HepG2 (cell line): ENCODE data around the gene CD72. TPM values are rescaled to one million over a fixed set of nuclear protein-coding genes. Genes with fewer than 3 reads are reported as not detected.
"Not testable (repeated sequence)": the region's sequence is repeated elsewhere in the genome, so short reads cannot be mapped to it uniquely, and the experiment has no call there.

Experiments
- ATAC-seq: fragments of 200-7000 bp; cut with Tn5 transposase; 3 replicates; pipeline ENCODE4 v1.9.1; 2020; ENCODE audit warnings: mild to moderate bottlenecking, moderate library complexity
- BruUV-seq: library from RNA; stranded (reverse); fragments of 400-500 nt; replicated peaks from 2 replicates; lab custom pipeline; 2021; lab: Mats Ljungman, UMichigan
- CTCF ChIA-PET: fragments of 300-600 bp; formaldehyde crosslinking; extraction: SDS; loops from one replicate; lab custom pipeline; 2021; ENCODE audit warnings: low total read pairs, inconsistent platforms, low intra/inter-chr PET ratio; lab: Yijun Ruan, JAX
- POLR2A ChIA-PET: fragments of 350-600 bp; sonication (Branson Sonifier 250); formaldehyde crosslinking; loops from one replicate; lab custom pipeline; 2020; ENCODE audit warnings: antibody characterized with exemption, inconsistent platforms; lab: Yijun Ruan, JAX
- DNase-seq: peaks from one replicate; pipeline ENCODE4 v3.0.0-alpha.2; 2015; ENCODE audit warnings: low spot score
- FAIRE-seq: peaks from 3 replicates; lab custom pipeline; 2011; peaks lifted over from hg19 to GRCh38; lab: Jason Lieb, UNC
- H2AFZ ChIP-seq: one replicate; pipeline ENCODE4 v1.6.1; 2011; ENCODE audit warnings: low read length, inconsistent platforms
- H3K27ac ChIP-seq: fragments of 300-600 bp; 3 replicates; pipeline ENCODE4 v1.8.0; 2011; ENCODE audit warnings: mixed run types, mild to moderate bottlenecking, mixed read lengths, low read length, inconsistent platforms; ENCODE audit not compliant: insufficient read depth; ENCODE audit errors: extremely low read length
- H3K27me3 ChIP-seq, 2 experiments: fragments of 200-600 bp in 1 of 2; 2 replicates in 1 of 2; 3 replicates in 1 of 2; pipeline versions ENCODE4 v1.6.0 to v1.8.0; 2011; ENCODE audit warnings: low read length in 2 of 2, mild to moderate bottlenecking in 2 of 2, moderate library complexity in 2 of 2, inconsistent platforms in 1 of 2; ENCODE audit not compliant: insufficient read depth in 2 of 2, control insufficient read depth in 1 of 2
- H3K36me3 ChIP-seq, 2 experiments: fragments of 200-600 bp in 1 of 2; replicated peaks in 1 of 2; 2 replicates in 1 of 2; 3 replicates in 1 of 2; pipeline versions ENCODE4 v1.5.1 to v1.8.0; 2011; ENCODE audit warnings: low read length in 2 of 2, inconsistent platforms in 1 of 2; ENCODE audit not compliant: insufficient read depth in 2 of 2, control insufficient read depth in 1 of 2
- H3K4me1 ChIP-seq: 2 replicates; pipeline ENCODE4 v1.5.1; 2012; ENCODE audit warnings: low read length, inconsistent platforms; ENCODE audit not compliant: insufficient read depth
- H3K4me2 ChIP-seq: 2 replicates; pipeline ENCODE4 v1.6.0; 2011; ENCODE audit warnings: low read depth, low read length, inconsistent platforms
- H3K4me3 ChIP-seq, 3 experiments: fragments of 200-600 bp in 1 of 3; sonication (generic), shearing (Covaris generic) in 1 of 3; replicated peaks in 1 of 3; 2 replicates each; pipeline ENCODE4 v1.5.1; 2011 to 2016; ENCODE audit warnings: low read length in 3 of 3, inconsistent platforms in 2 of 3, low read depth in 2 of 3, mild to moderate bottlenecking in 2 of 3, control low read depth in 1 of 3, mixed read lengths in 1 of 3; ENCODE audit not compliant: insufficient read depth in 1 of 3
- H3K79me2 ChIP-seq: one replicate; pipeline ENCODE4 v1.6.1; 2011; ENCODE audit warnings: low read length, inconsistent platforms; ENCODE audit not compliant: insufficient read depth
- H3K9ac ChIP-seq: 2 replicates; pipeline ENCODE4 v1.6.0; 2011; ENCODE audit warnings: mild to moderate bottlenecking, low read depth, low read length, inconsistent platforms; ENCODE audit not compliant: insufficient read depth
- H3K9me3 ChIP-seq: 2 replicates; pipeline ENCODE4 v1.5.1; 2012; ENCODE audit warnings: mild to moderate bottlenecking, low read length
- H4K20me1 ChIP-seq: 2 replicates; pipeline ENCODE4 v1.6.0; 2011; ENCODE audit warnings: inconsistent platforms, mild to moderate bottlenecking, low read length, moderate library complexity; ENCODE audit not compliant: insufficient read depth
- AFF4 ChIP-seq: sonication (generic); formaldehyde crosslinking; IDR thresholded peaks from 2 replicates; pipeline ENCODE4 v1.4.0; 2020; ENCODE audit warnings: missing genetic modification reagents
- HOMEZ ChIP-seq: IDR thresholded peaks from 2 replicates; pipeline ENCODE4 v1.6.1; 2016; ENCODE audit warnings: low read depth
- MAFF ChIP-seq: IDR thresholded peaks from 2 replicates; pipeline ENCODE4 v1.6.1; 2011; ENCODE audit warnings: low read depth, low read length, improper control_type of control experiment
- MAFK ChIP-seq, 2 experiments: IDR thresholded peaks in 1 of 2; conservative IDR thresholded peaks in 1 of 2; 2 replicates each; pipeline ENCODE4 v1.6.1; 2011; ENCODE audit warnings: improper control_type of control experiment in 2 of 2, low read length in 2 of 2
- MNT ChIP-seq: fragments of 450-650 bp; IDR thresholded peaks from 2 replicates; pipeline ENCODE4 v1.6.1; 2016
- TFDP1 ChIP-seq: IDR thresholded peaks from 2 replicates; pipeline ENCODE4 v1.6.1; 2016; ENCODE audit warnings: missing compliant biosample characterization, missing genetic modification reagents, borderline replicate concordance
- ZC3H4 ChIP-seq: sonication (generic); formaldehyde crosslinking; IDR thresholded peaks from 2 replicates; pipeline ENCODE4 v1.4.0; 2020; ENCODE audit warnings: missing genetic modification reagents, borderline replicate concordance
- ZNF331 ChIP-seq: sonication (generic); formaldehyde crosslinking; IDR thresholded peaks from 2 replicates; pipeline ENCODE4 v1.4.0; 2020; ENCODE audit warnings: missing genetic modification reagents
- WGBS: methylation state at CpG from one replicate; pipeline ENCODE4 v1.1.6; 2017; ENCODE audit warnings: low lambda C conversion rate; 5-methylcytosine and 5-hydroxymethylcytosine counted together
- in situ Hi-C: cut with HindIII; loops from 2 replicates; pipeline ENCODE4 v1.10.0; 2017; ENCODE audit warnings: low pct_unique_long_range_greater_than_20kb; ENCODE audit not compliant: extremely low pct_ligation_motif_present
- intact Hi-C: fragments of 100-400 bp; cut with micrococcal nuclease; formaldehyde crosslinking; loops from one replicate; pipeline ENCODE4 v1.10.0; 2022; ENCODE audit not compliant: unreplicated experiment
- polyA plus RNA-seq, 8 experiments: library from polyadenylated mRNA; depleted of rRNA in 3 of 8; stranded (reverse) in 7 of 8; unstranded in 1 of 8; fragments of >200 nt; fragmentation: Illumina TruSeq in 4 of 8; extraction: Trizol in 4 of 8; gene quantifications; 2 replicates each; pipeline versions ENCODE4 v1.2.1 to v1.2.3, GENCODE V29; 2011 to 2016; ENCODE audit warnings: low read depth in 4 of 8, missing spikeins in 1 of 8, mixed read lengths in 1 of 8; ENCODE audit not compliant: insufficient read depth in 1 of 8
- total RNA-seq, 5 experiments: library from RNA; depleted of rRNA; stranded (reverse); fragments of >200 nt; fragmentation: Illumina TruSeq; extraction: Trizol; gene quantifications; 2 replicates each; pipeline ENCODE4 v1.2.3, GENCODE V29; 2016; ENCODE audit warnings: low read depth in 1 of 5

The CD72 gene
- total and polyA plus RNA-seq, 2 of the 13 experiments (the other 11 are each of a cell fraction or from before 2014, with no cell fraction given): 0.18 to 1.1 TPM

GRCh38 chr9:35596907-35597306 is 21.3 kb downstream of the CD72 start:
- BruUV-seq, CTCF ChIA-PET, POLR2A ChIA-PET, H3K4me3 ChIP-seq, H4K20me1 ChIP-seq, DNase-seq, H3K4me2 ChIP-seq, H2AFZ ChIP-seq, H3K36me3 ChIP-seq, H3K27me3 ChIP-seq, H3K27ac ChIP-seq, FAIRE-seq, ATAC-seq, H3K9ac ChIP-seq, H3K79me2 ChIP-seq: not testable (repeated sequence)
- Histone ChIP-seq H3K4me1 (peaks cover 23% of the 10 kb centered on the region), H3K9me3 (peaks cover 11% of the 10 kb centered on the region)
- TF ChIP-seq MAFK (conservative IDR thresholded peaks at IDR 0.05 in 1 of 2, IDR thresholded peaks at IDR 0.05 in 1 of 2; ENCODE audit: low read length in 2 of 2) (peak; percentile 31 to 68; a peak in 3 of 4 replicates), MAFF (peak; percentile 51)
- in situ Hi-C loops: loop anchor here (5.0 kb wide), 1 partner anchor 35 kb away; a partner anchor contains a TSS
- WGBS: 89% methylated on average over 2 of the region's 2 CpGs
- intact Hi-C loops: loop anchor here (5.0 kb wide), 1 partner anchor 35 kb away; a partner anchor contains a TSS

GRCh38 chr9:35594471-35594870 is 23.7 kb downstream of the CD72 start:
- BruUV-seq: no TSS peak
- FAIRE-seq: no peak
- TF ChIP-seq ZC3H4 (CRISPR knock-in tag) (no peak), MNT (no peak), AFF4 (CRISPR knock-in tag) (no peak), TFDP1 (no peak), HOMEZ (CRISPR knock-in tag) (no peak), ZNF331 (no peak)

More at GRCh38 chr9:35594471-35594870, 23.7 kb downstream of the CD72 start:
- H3K4me3 ChIP-seq: no peak overlapping the region
- H3K27me3 ChIP-seq: no peaks in the 10 kb centered on the region
- H3K79me2 ChIP-seq: no peaks in the 10 kb centered on the region
- ATAC-seq: no peak
- intact Hi-C loops (no loop called here), in situ Hi-C loops (no loop called here)
- H3K9ac ChIP-seq: no peak overlapping the region
- H3K9me3 ChIP-seq: peaks cover 11% of the 10 kb centered on the region
- WGBS: 92% methylated on average over 4 of the region's 4 CpGs
- no peak overlapping the region for H3K27ac ChIP-seq
- ChIA-PET POLR2A (no interaction called here), CTCF (no interaction called here)
- DNase-seq: no peak
- no peaks in the 10 kb centered on the region for H4K20me1 ChIP-seq
- H2AFZ ChIP-seq: no peak overlapping the region
- H3K36me3 ChIP-seq: no peaks in the 10 kb centered on the region
- H3K4me1 ChIP-seq: peaks cover 13% of the 10 kb centered on the region
- H3K4me2 ChIP-seq: no peak overlapping the region
